HS-27A (cell line): ENCODE results near the gene ALDH16A1.

Experiments
- DNase-seq: peaks from one replicate; pipeline ENCODE4 v3.0.0-alpha.2; 2012; ENCODE audit warnings: low read depth, missing footprints

The ALDH16A1 gene

GRCh38 chr19:49453013-49453756, at the start of gene ALDH16A1:
Gene ALDH16A1 (plus strand): TSS chr19:49453225. CDS start chr19:49453332, 107 bp downstream.
- peak; percentile 98 for DNase-seq

GRCh38 chr19:49403404-49404187, 49.4 kb upstream of the ALDH16A1 start:
- DNase-seq, result no peak

GRCh38 chr19:49407079-49407478, 45.9 kb upstream of the ALDH16A1 start:
- DNase-seq, result no peak

- no peak for DNase-seq
Observed at GRCh38 chr19:49407482-49408015, 45.5 kb upstream of the ALDH16A1 start.

GRCh38 chr19:49408816-49409440, 44.1 kb upstream of the ALDH16A1 start:
- no peak for DNase-seq

GRCh38 chr19:49409441-49410029, 43.5 kb upstream of the ALDH16A1 start:
- no peak for DNase-seq

- DNase-seq, result no peak
Observed at GRCh38 chr19:49411681-49412326, 41.2 kb upstream of the ALDH16A1 start.

- no peak for DNase-seq
Observed at GRCh38 chr19:49413348-49413747, 39.7 kb upstream of the ALDH16A1 start.

- no peak for DNase-seq
Observed at GRCh38 chr19:49414256-49414655, 38.8 kb upstream of the ALDH16A1 start.

- no peak for DNase-seq
Observed at GRCh38 chr19:49415102-49415809, 37.8 kb upstream of the ALDH16A1 start.

GRCh38 chr19:49415810-49416200, 37.2 kb upstream of the ALDH16A1 start:
- DNase-seq, result no peak

GRCh38 chr19:49417088-49417487, 35.9 kb upstream of the ALDH16A1 start:
- no peak for DNase-seq

GRCh38 chr19:49418511-49418910, 34.5 kb upstream of the ALDH16A1 start:
- DNase-seq, result no peak

GRCh38 chr19:49419173-49419572, 33.9 kb upstream of the ALDH16A1 start:
- DNase-seq, result no peak

GRCh38 chr19:49420227-49420626, 32.8 kb upstream of the ALDH16A1 start:
- no peak for DNase-seq

GRCh38 chr19:49421039-49421877, 31.8 kb upstream of the ALDH16A1 start:
- no peak for DNase-seq

- DNase-seq, result no peak
Observed at GRCh38 chr19:49421878-49422202, 31.2 kb upstream of the ALDH16A1 start.

- no peak for DNase-seq
Observed at GRCh38 chr19:49422407-49423070, 30.5 kb upstream of the ALDH16A1 start.

- DNase-seq, result no peak
Observed at GRCh38 chr19:49423071-49423984, 29.7 kb upstream of the ALDH16A1 start, which contains the start of gene PTH2. Gene PTH2 (minus strand): TSS chr19:49423441. CDS start chr19:49423339, 102 bp downstream.
